ENCODE measurements around the gene MORN1. TPM values are rescaled to one million over a fixed set of nuclear protein-coding genes. Genes with fewer than 3 reads are reported as not detected.
A peak's percentile ranks its signal among the peaks of the same experiment; 100 is the strongest.

Gene MORN1
- total and polyA plus RNA-seq, 8 donors: 2.6 to 18.1 (median 5.7) TPM

DNA sequence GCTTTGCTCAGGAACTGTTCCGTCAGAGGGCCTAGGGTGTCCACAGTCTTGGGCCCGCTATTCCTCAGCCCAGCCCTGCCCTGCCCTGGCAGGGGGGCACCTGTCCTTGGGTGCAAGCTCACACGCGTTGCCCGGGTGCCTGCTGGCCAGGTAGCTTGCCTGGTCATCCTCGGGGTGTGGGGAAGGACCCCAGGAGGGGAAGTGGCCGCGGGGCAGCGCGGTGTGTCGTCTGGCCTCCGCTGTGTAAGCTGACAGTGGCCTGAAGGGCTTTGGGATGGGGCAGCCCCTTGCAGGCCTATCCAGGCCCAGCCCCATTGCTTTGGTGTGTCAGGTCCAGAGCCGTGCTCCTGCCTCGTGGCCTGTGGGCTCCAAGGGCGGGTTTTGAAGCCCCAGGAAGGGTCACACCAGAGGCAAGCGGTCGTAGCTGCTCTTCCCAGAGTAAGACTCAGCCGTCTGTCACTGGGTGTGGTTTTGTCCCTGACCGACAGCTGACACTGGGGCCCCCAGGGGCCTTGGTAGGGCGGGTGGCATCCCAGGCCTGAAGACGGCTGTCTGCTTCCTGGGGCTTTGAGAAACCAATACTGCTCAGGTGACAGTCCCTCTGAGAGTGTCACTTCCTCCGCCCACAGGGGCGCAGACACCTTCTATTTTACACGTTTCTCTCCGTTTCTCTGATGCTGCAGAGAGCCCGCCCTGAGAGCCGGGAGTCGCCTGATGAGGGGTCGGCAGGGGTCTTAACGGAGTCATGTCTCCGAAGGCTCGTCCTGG is 91.2 kb downstream of the MORN1 start:
- no peak for TF ChIP-seq EP300 (IDR thresholded peaks at IDR 0.05)
- no peak for TF ChIP-seq POLR2A (IDR thresholded peaks at IDR 0.05)
- no peak for TF ChIP-seq POLR2AphosphoS5 (IDR thresholded peaks at IDR 0.05)
- TF ChIP-seq, protein P1, sequence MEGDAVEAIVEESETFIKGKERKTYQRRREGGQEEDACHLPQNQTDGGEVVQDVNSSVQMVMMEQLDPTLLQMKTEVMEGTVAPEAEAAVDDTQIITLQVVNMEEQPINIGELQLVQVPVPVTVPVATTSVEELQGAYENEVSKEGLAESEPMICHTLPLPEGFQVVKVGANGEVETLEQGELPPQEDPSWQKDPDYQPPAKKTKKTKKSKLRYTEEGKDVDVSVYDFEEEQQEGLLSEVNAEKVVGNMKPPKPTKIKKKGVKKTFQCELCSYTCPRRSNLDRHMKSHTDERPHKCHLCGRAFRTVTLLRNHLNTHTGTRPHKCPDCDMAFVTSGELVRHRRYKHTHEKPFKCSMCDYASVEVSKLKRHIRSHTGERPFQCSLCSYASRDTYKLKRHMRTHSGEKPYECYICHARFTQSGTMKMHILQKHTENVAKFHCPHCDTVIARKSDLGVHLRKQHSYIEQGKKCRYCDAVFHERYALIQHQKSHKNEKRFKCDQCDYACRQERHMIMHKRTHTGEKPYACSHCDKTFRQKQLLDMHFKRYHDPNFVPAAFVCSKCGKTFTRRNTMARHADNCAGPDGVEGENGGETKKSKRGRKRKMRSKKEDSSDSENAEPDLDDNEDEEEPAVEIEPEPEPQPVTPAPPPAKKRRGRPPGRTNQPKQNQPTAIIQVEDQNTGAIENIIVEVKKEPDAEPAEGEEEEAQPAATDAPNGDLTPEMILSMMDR (IDR thresholded peaks at IDR 0.05): no peak
- whole genome bisulfite sequencing, 5 donors: 60 to 77% (median 66%) methylated on average over 23 to 32 of the region's 32 CpGs
- peak; percentile 45 to 70 for DNase-seq
- Histone ChIP-seq H3K36me3 (peaks cover 22 to 33% (median 27%) of the 10 kb centered on the region in 4 donors), H3K4me1 (peaks cover 32 to 87% (median 67%) of the 10 kb centered on the region in 4 donors), H3K27ac (peak overlapping the region; percentile 60 to 90 (median 83)), H3K27me3 (no peaks in the 10 kb centered on the region), H3K4me3 (peak overlapping the region; percentile 5 to 32 (median 22)), H3K9me3 (no peaks in the 10 kb centered on the region)
- intact Hi-C loops (cut with DNase I; ENCODE audit: low total_unique reads): loop anchor here (10.0 kb wide), 1 partner anchor 95 kb away; no protein-coding TSS in a partner anchor

DNA sequence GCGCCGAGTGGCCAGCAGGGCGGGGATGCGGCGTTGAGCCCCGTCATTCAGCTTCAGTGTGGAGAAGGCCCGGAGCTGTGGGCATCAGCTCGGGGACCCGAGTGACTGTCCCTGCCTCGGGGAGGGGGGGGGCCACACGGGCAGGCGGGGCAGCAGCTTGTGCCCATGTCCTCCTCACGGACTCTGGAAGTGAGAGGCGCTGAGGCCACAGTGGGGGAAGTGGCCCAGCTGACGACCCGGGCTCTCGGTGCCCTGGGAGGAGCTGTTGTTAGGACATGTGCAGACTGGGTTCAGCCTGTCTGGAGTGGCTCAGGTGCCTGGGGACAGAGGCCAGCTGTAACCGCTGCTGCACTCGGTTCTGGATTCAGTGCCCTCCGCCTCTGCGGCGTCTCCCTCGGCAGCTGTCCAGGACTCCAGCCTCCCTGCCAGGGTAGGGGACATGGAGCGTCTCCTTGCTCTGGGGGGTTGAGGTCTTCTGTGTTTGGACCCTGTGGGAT is 92.2 kb downstream of the MORN1 start:
- TF ChIP-seq, protein P1 (IDR thresholded peaks at IDR 0.05): no peak
- TF ChIP-seq POLR2A (IDR thresholded peaks at IDR 0.05) (no peak), EP300 (IDR thresholded peaks at IDR 0.05) (no peak), POLR2AphosphoS5 (IDR thresholded peaks at IDR 0.05) (no peak)
- Histone ChIP-seq H3K4me1 (peaks cover 40 to 87% (median 71%) of the 10 kb centered on the region in 4 donors), H3K36me3 (peaks cover 12 to 23% (median 17%) of the 10 kb centered on the region in 4 donors), H3K27ac (peak overlapping the region in 4 of 5 donors; percentile 76 to 90 (median 84)), H3K9me3 (no peaks in the 10 kb centered on the region), H3K4me3 (peak overlapping the region in 1 of 4 donors; percentile 2), H3K27me3 (no peaks in the 10 kb centered on the region)
- intact Hi-C loops (cut with DNase I; ENCODE audit: low total_unique reads): no loop called here
- 60 to 70% (median 68%) methylated on average over 14 to 24 of the region's 24 CpGs for WGBS, 5 donors
- DNase-seq: peak in 1 of 2 donors; percentile 49

- DNase-seq: no peak
- Histone ChIP-seq H3K4me3 (peak overlapping the region in 1 of 4 donors; percentile 2), H3K9me3 (no peaks in the 10 kb centered on the region), H3K27ac (peak overlapping the region in 4 of 5 donors; percentile 76 to 90 (median 84)), H3K27me3 (no peaks in the 10 kb centered on the region), H3K36me3 (peaks cover 7 to 18% (median 12%) of the 10 kb centered on the region in 4 donors), H3K4me1 (peaks cover 45 to 92% (median 74%) of the 10 kb centered on the region in 4 donors)
- TF ChIP-seq POLR2AphosphoS5 (IDR thresholded peaks at IDR 0.05): no peak
- no peak for TF ChIP-seq POLR2A (IDR thresholded peaks at IDR 0.05)
- no peak for TF ChIP-seq EP300 (IDR thresholded peaks at IDR 0.05)
- WGBS, 5 donors: 76 to 87% (median 84%) methylated on average over 12 of the region's 12 CpGs
- intact Hi-C loops (cut with DNase I; ENCODE audit: low total_unique reads): no loop called here
These were observed 92.7 kb downstream of the MORN1 start for GRCh38 chr1:2298685-2299084.

- H3K9me3 ChIP-seq: no peaks in the 10 kb centered on the region
- H3K27me3 ChIP-seq: no peaks in the 10 kb centered on the region
- H3K4me1 ChIP-seq: peaks cover 46 to 91% (median 80%) of the 10 kb centered on the region in 4 donors
- H3K36me3 ChIP-seq: peaks cover 0 to 5% (median 2%) of the 10 kb centered on the region in 4 donors
- WGBS, 5 donors: 92 to 96% (median 94%) methylated on average over 28 to 35 of the region's 35 CpGs
- no peak overlapping the region for H3K4me3 ChIP-seq
- no peak for DNase-seq
- intact Hi-C loops (cut with DNase I; ENCODE audit: low total_unique reads): no loop called here
- TF ChIP-seq, protein P1 (IDR thresholded peaks at IDR 0.05): no peak
- no peak for TF ChIP-seq POLR2A (IDR thresholded peaks at IDR 0.05)
- TF ChIP-seq EP300 (IDR thresholded peaks at IDR 0.05): no peak
- no peak overlapping the region for H3K27ac ChIP-seq
These were observed 93.9 kb downstream of the MORN1 start for GRCh38 chr1:2297246-2298011.
